ENCODE data around the gene SSC4D.

DNA sequence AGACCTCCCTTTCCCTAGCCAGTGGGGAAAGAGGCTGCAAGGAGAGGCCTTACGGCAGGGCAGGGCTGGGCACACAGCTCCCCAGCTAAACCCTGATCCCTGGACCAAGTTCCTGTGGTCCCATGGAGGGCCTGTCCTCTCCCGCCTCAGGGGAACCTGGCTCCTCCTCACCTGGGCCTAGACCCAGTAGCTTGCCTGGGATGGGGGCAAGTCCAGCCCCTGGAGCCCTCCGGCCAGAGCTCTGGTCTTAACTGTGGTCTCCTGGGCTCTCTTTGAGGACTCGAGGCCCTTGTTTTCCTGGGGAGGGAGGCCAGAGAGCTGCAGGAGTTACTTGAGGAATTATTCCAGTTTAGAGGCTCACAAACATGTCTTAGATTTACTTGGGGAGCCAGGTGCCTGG lies 16.7 kb upstream of the SSC4D start:
- TF ChIP-seq MXD4 (CRISPR knock-in tag; IDR thresholded peaks at IDR 0.05; ENCODE audit: borderline replicate concordance) (no peak), FOXK1 (CRISPR knock-in tag; IDR thresholded peaks at IDR 0.05) (no peak), ATF2 (CRISPR knock-in tag; IDR thresholded peaks at IDR 0.05; ENCODE audit: borderline replicate concordance, low read depth) (no peak), STAT6 (CRISPR knock-in tag; conservative IDR thresholded peaks at IDR 0.05; ENCODE audit: low read depth) (no peak), ZNF317 (CRISPR knock-in tag; IDR thresholded peaks at IDR 0.05; ENCODE audit: borderline replicate concordance, low read depth) (no peak), KAT7 (CRISPR knock-in tag; IDR thresholded peaks at IDR 0.05; ENCODE audit: borderline replicate concordance) (no peak), ZNF512 (CRISPR knock-in tag; IDR thresholded peaks at IDR 0.05; ENCODE audit: borderline replicate concordance) (no peak), ELF4 (CRISPR knock-in tag; IDR thresholded peaks at IDR 0.05; ENCODE audit: low read depth) (no peak)
- TF ChIP-seq, protein P1, sequence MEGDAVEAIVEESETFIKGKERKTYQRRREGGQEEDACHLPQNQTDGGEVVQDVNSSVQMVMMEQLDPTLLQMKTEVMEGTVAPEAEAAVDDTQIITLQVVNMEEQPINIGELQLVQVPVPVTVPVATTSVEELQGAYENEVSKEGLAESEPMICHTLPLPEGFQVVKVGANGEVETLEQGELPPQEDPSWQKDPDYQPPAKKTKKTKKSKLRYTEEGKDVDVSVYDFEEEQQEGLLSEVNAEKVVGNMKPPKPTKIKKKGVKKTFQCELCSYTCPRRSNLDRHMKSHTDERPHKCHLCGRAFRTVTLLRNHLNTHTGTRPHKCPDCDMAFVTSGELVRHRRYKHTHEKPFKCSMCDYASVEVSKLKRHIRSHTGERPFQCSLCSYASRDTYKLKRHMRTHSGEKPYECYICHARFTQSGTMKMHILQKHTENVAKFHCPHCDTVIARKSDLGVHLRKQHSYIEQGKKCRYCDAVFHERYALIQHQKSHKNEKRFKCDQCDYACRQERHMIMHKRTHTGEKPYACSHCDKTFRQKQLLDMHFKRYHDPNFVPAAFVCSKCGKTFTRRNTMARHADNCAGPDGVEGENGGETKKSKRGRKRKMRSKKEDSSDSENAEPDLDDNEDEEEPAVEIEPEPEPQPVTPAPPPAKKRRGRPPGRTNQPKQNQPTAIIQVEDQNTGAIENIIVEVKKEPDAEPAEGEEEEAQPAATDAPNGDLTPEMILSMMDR (IDR thresholded peaks at IDR 0.05), result no peak
- TF ChIP-seq, protein P2, sequence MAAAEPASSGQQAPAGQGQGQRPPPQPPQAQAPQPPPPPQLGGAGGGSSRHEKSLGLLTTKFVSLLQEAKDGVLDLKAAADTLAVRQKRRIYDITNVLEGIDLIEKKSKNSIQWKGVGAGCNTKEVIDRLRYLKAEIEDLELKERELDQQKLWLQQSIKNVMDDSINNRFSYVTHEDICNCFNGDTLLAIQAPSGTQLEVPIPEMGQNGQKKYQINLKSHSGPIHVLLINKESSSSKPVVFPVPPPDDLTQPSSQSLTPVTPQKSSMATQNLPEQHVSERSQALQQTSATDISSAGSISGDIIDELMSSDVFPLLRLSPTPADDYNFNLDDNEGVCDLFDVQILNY (CRISPR knock-in tag; IDR thresholded peaks at IDR 0.05), result no peak
- TF ChIP-seq, protein P3, sequence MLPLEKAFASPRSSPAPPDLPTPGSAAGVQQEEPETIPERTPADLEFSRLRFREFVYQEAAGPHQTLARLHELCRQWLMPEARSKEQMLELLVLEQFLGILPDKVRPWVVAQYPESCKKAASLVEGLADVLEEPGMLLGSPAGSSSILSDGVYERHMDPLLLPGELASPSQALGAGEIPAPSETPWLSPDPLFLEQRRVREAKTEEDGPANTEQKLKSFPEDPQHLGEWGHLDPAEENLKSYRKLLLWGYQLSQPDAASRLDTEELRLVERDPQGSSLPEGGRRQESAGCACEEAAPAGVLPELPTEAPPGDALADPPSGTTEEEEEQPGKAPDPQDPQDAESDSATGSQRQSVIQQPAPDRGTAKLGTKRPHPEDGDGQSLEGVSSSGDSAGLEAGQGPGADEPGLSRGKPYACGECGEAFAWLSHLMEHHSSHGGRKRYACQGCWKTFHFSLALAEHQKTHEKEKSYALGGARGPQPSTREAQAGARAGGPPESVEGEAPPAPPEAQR (CRISPR knock-in tag; IDR thresholded peaks at IDR 0.05), result no peak

Data from WTC11 (cell line).